Keratinocyte (primary cell): ENCODE data around the gene WWC1. TPM values are rescaled to one million over a fixed set of nuclear protein-coding genes. Genes with fewer than 3 reads are reported as not detected.

Source experiments
- DNase-seq: peaks from one replicate; pipeline ENCODE4 v3.0.0-alpha.2; 2011; ENCODE audit warnings: low read depth, missing footprints, low spot score
- FAIRE-seq: peaks from 2 replicates; lab custom pipeline; 2011; peaks lifted over from hg19 to GRCh38; lab: Jason Lieb, UNC
- H2AFZ ChIP-seq: 2 replicates; pipeline ENCODE4 v1.6.0; 2012; ENCODE audit warnings: low read length, control low read depth, inconsistent platforms; ENCODE audit not compliant: control insufficient read depth
- H3K27ac ChIP-seq: 2 replicates; pipeline ENCODE4 v1.5.1; 2011; ENCODE audit warnings: low read length; ENCODE audit not compliant: control insufficient read depth, insufficient read depth
- H3K27me3 ChIP-seq: 3 replicates; pipeline ENCODE4 v1.6.0; 2011; ENCODE audit warnings: low read length; ENCODE audit not compliant: control insufficient read depth, insufficient read depth; ENCODE audit errors: extremely low read depth
- H3K36me3 ChIP-seq, 2 experiments: 2 replicates in 1 of 2; 3 replicates in 1 of 2; pipeline ENCODE4 v1.5.1; 2011; ENCODE audit warnings: low read length in 2 of 2, mild to moderate bottlenecking in 1 of 2; ENCODE audit not compliant: control insufficient read depth in 2 of 2, insufficient read depth in 2 of 2; ENCODE audit errors: extremely low read depth in 1 of 2
- H3K4me1 ChIP-seq: 3 replicates; pipeline ENCODE4 v1.5.1; 2011; ENCODE audit warnings: low read length; ENCODE audit not compliant: control insufficient read depth, insufficient read depth; ENCODE audit errors: extremely low read depth
- H3K4me2 ChIP-seq: 3 replicates; pipeline ENCODE4 v1.6.0; 2011; ENCODE audit warnings: low read depth, low read length; ENCODE audit not compliant: control insufficient read depth, insufficient read depth; ENCODE audit errors: extremely low read depth
- H3K4me3 ChIP-seq, 3 experiments: fragments of 200-600 bp in 1 of 3; sonication (generic) in 1 of 3; 2 replicates in 2 of 3; 3 replicates in 1 of 3; pipeline ENCODE4 v1.5.1; 2011 to 2016; ENCODE audit warnings: low read length in 3 of 3, mild to moderate bottlenecking in 3 of 3, control low read depth in 2 of 3, inconsistent platforms in 1 of 3, low read depth in 1 of 3, mixed read lengths in 1 of 3, mixed run types in 1 of 3, moderate library complexity in 1 of 3; ENCODE audit not compliant: control insufficient read depth in 2 of 3, insufficient read depth in 2 of 3; ENCODE audit errors: extremely low read depth in 1 of 3
- H3K79me2 ChIP-seq: 2 replicates; pipeline ENCODE4 v1.6.0; 2012; ENCODE audit warnings: low read length; ENCODE audit not compliant: control insufficient read depth, insufficient read depth
- H3K9ac ChIP-seq: 3 replicates; pipeline ENCODE4 v1.6.0; 2011; ENCODE audit warnings: low read length; ENCODE audit not compliant: control insufficient read depth, insufficient read depth; ENCODE audit errors: extremely low read depth
- H3K9me1 ChIP-seq: 3 replicates; pipeline ENCODE4 v1.6.0; 2011; ENCODE audit warnings: low read length; ENCODE audit not compliant: control insufficient read depth, insufficient read depth; ENCODE audit errors: extremely low read depth
- H3K9me3 ChIP-seq: 2 replicates; pipeline ENCODE4 v1.5.1; 2012; ENCODE audit warnings: low read depth, low read length; ENCODE audit not compliant: control insufficient read depth
- H4K20me1 ChIP-seq: 3 replicates; pipeline ENCODE4 v1.6.0; 2011; ENCODE audit warnings: low read length; ENCODE audit not compliant: control insufficient read depth, insufficient read depth; ENCODE audit errors: extremely low read depth
- EZH2 ChIP-seq: IDR thresholded peaks from one replicate; pipeline ENCODE4 v1.6.1; 2012; ENCODE audit warnings: inconsistent platforms, mild to moderate bottlenecking, low read length, moderate library complexity
- dilution Hi-C: fragments of 300-500 bp; cut with MboI; formaldehyde crosslinking; loops from one replicate; pipeline ENCODE4 v1.7.0; 2020; ENCODE audit warnings: low sequenced_read_pairs; ENCODE audit not compliant: extremely low pct_ligation_motif_present
- polyA plus RNA-seq, 5 experiments: library from polyadenylated mRNA; depleted of rRNA in 3 of 5; stranded (reverse) in 3 of 5; stranded (forward) in 1 of 5; unstranded in 1 of 5; fragments of >200 nt; gene quantifications; 1 replicate in 1 of 5; 2 replicates in 3 of 5; 3 replicates in 1 of 5; pipeline versions ENCODE4 v1.2.1 to v1.2.3, GENCODE V29; 2011 to 2012; ENCODE audit warnings: missing spikeins in 2 of 5, low read depth in 1 of 5, low replicate concordance in 1 of 5
- TF ChIP-seq, protein P1 (sequence below), 3 experiments: IDR thresholded peaks in 1 of 3; conservative IDR thresholded peaks in 1 of 3; optimal IDR thresholded peaks in 1 of 3; 2 replicates in 2 of 3; 3 replicates in 1 of 3; pipeline versions ENCODE3 to v1.5.1; 2011; ENCODE audit warnings: low read length in 3 of 3, mild to moderate bottlenecking in 3 of 3, moderate library complexity in 2 of 3, control low read depth in 1 of 3, inconsistent platforms in 1 of 3; ENCODE audit not compliant: insufficient read depth in 2 of 3; ENCODE audit errors: extremely low read depth in 1 of 3

The WWC1 gene
- polyA plus RNA-seq, 1 donor (not counting 4 experiments of a cell fraction or from before 2014, with no cell fraction given), result 19.8 TPM

DNA sequence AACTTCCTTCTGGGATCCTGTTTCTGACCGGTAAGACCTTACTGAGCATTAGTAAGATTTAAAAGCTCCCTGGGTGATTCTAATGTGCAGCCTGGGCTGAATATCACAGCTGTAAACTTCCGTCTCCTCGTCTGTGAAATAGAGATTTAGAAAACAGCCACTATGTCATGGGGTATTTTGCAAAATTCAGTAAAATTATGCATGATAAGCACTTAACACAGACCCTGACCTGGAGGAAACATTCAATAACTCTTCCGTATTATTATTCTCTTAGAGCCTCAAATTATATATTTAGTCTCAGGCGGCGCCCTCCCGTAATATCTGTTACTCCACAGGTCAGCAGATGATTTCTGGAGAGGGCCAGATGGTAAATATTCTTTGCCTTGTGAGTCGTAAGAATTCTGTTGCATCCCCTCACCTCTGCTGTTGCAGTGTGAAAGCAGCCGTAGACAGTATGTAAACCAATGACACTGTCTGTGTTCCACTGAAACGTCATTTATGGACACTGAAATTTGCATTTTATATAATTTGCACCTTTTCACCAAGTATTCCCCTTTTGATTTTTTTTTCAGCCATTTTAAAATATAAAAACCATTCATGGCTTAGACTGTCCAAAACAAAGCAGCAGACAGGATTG lies 155.7 kb downstream of the WWC1 start:
- no peak for FAIRE-seq

GRCh38 chr5:168447808-168448207 lies 156.4 kb downstream of the WWC1 start:
- no peak overlapping the region for H3K27ac ChIP-seq
- no peak for DNase-seq
- no peak overlapping the region for H3K9ac ChIP-seq
- peaks cover 10% of the 10 kb centered on the region for H3K4me1 ChIP-seq
- FAIRE-seq, result no peak
- no peaks in the 10 kb centered on the region for H3K79me2 ChIP-seq
- no peaks in the 10 kb centered on the region for H3K27me3 ChIP-seq
- no peaks in the 10 kb centered on the region for H3K9me1 ChIP-seq
- TF ChIP-seq EZH2, result no peak
- TF ChIP-seq, protein P1, sequence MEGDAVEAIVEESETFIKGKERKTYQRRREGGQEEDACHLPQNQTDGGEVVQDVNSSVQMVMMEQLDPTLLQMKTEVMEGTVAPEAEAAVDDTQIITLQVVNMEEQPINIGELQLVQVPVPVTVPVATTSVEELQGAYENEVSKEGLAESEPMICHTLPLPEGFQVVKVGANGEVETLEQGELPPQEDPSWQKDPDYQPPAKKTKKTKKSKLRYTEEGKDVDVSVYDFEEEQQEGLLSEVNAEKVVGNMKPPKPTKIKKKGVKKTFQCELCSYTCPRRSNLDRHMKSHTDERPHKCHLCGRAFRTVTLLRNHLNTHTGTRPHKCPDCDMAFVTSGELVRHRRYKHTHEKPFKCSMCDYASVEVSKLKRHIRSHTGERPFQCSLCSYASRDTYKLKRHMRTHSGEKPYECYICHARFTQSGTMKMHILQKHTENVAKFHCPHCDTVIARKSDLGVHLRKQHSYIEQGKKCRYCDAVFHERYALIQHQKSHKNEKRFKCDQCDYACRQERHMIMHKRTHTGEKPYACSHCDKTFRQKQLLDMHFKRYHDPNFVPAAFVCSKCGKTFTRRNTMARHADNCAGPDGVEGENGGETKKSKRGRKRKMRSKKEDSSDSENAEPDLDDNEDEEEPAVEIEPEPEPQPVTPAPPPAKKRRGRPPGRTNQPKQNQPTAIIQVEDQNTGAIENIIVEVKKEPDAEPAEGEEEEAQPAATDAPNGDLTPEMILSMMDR (optimal IDR thresholded peaks at IDR 0.05 in 1 of 3, IDR thresholded peaks at IDR 0.05 in 1 of 3, conservative IDR thresholded peaks at IDR 0.05 in 1 of 3; ENCODE audit: extremely low read depth in 1 of 3, insufficient read depth in 2 of 3, low read length in 3 of 3), result no peak
- H3K4me2 ChIP-seq, result no peak overlapping the region
- no peaks in the 10 kb centered on the region for H3K9me3 ChIP-seq
- peaks cover 15 to 29% of the 10 kb centered on the region in 2 experiments for H3K36me3 ChIP-seq
- no peak overlapping the region for H3K4me3 ChIP-seq
- no peaks in the 10 kb centered on the region for H4K20me1 ChIP-seq
- no peak overlapping the region for H2AFZ ChIP-seq
- dilution Hi-C loops, result no loop called here

More for the DNA sequence above, 155.7 kb downstream of the WWC1 start:
- no peak for TF ChIP-seq EZH2
- TF ChIP-seq, protein P1 (optimal IDR thresholded peaks at IDR 0.05 in 1 of 3, IDR thresholded peaks at IDR 0.05 in 1 of 3, conservative IDR thresholded peaks at IDR 0.05 in 1 of 3; ENCODE audit: extremely low read depth in 1 of 3, insufficient read depth in 2 of 3, low read length in 3 of 3), result no peak
- Histone ChIP-seq H4K20me1 (no peaks in the 10 kb centered on the region), H3K36me3 (peaks cover 15 to 29% of the 10 kb centered on the region in 2 experiments), H3K79me2 (no peaks in the 10 kb centered on the region), H3K4me2 (no peak overlapping the region), H3K9me1 (no peaks in the 10 kb centered on the region), H3K9me3 (no peaks in the 10 kb centered on the region), H3K4me1 (peaks cover 10% of the 10 kb centered on the region), H3K9ac (no peak overlapping the region), H3K4me3 (no peak overlapping the region), H3K27ac (no peak overlapping the region), H2AFZ (no peak overlapping the region), H3K27me3 (no peaks in the 10 kb centered on the region)
- no peak for DNase-seq
- dilution Hi-C loops, result no loop called here
